Transverse colon (tissue), 4 donors: Measurements from ENCODE around the gene HIVEP3. TPM values are rescaled to one million over a fixed set of nuclear protein-coding genes. Genes with fewer than 3 reads are reported as not detected.

Source experiments
- DNase-seq: peaks from one replicate; pipeline ENCODE4 v3.0.0-alpha.2; 2019
- H3K27ac ChIP-seq, 4 donors: fragments of 200-600 bp; sonication (generic); 2 replicates each; pipeline ENCODE4 v1.5.1; 2016 to 2018; ENCODE audit warnings: inconsistent platforms in 4 of 4
- H3K27me3 ChIP-seq: fragments of 200-600 bp; sonication (generic); 2 replicates; pipeline ENCODE4 v1.5.1; 2017; ENCODE audit warnings: inconsistent platforms
- H3K36me3 ChIP-seq, 4 donors: fragments of 200-600 bp; sonication (generic); 2 replicates each; pipeline ENCODE4 v1.5.1; 2017 to 2019; ENCODE audit warnings: inconsistent platforms in 4 of 4
- H3K4me1 ChIP-seq, 4 donors: fragments of 200-600 bp; sonication (generic); 2 replicates each; pipeline ENCODE4 v1.5.1; 2017 to 2020; ENCODE audit warnings: inconsistent platforms in 4 of 4
- H3K4me3 ChIP-seq, 4 donors: fragments of 200-600 bp; sonication (generic); 1 replicate in 1 of 4; 2 replicates in 3 of 4; pipeline versions ENCODE4 v1.5.1 to v1.6.1; 2017 to 2019; ENCODE audit warnings: inconsistent platforms in 4 of 4
- H3K9me3 ChIP-seq, 2 donors: fragments of 200-600 bp; sonication (generic); 2 replicates each; pipeline ENCODE4 v1.5.1; 2017 to 2019; ENCODE audit warnings: inconsistent platforms in 2 of 2
- CTCF ChIP-seq, 5 experiments: fragments of 200-600 bp in 3 of 5; fragments of 450-650 bp in 2 of 5; sonication (generic) in 3 of 5; IDR thresholded peaks; 1 replicate in 2 of 5; 2 replicates in 3 of 5; pipeline ENCODE4 v1.5.1; 2016 to 2017; ENCODE audit warnings: antibody characterized with exemption in 5 of 5, inconsistent platforms in 3 of 5, mild to moderate bottlenecking in 2 of 5, moderate library complexity in 1 of 5
- EP300 ChIP-seq: sonication (generic); formaldehyde crosslinking; IDR thresholded peaks from one replicate; pipeline ENCODE4 v1.6.1; 2017; ENCODE audit warnings: antibody characterized with exemption, low read depth
- POLR2A ChIP-seq: fragments of 450-650 bp; IDR thresholded peaks from one replicate; pipeline ENCODE4 v1.6.1; 2016; ENCODE audit warnings: antibody characterized with exemption, mild to moderate bottlenecking, moderate library complexity
- POLR2AphosphoS5 ChIP-seq, 3 donors: sonication (generic); formaldehyde crosslinking; IDR thresholded peaks; one replicate each; pipeline ENCODE4 v1.6.1; 2016; ENCODE audit warnings: antibody characterized with exemption in 3 of 3
- WGBS, 2 donors: methylation state at CpG; one replicate each; pipeline ENCODE4 v1.1.5; 2018; ENCODE audit warnings: low coverage in 1 of 2; 5-methylcytosine and 5-hydroxymethylcytosine counted together
- in situ Hi-C, 4 donors: fragments of 200-750 bp; cut with MboI; loops; one replicate each; pipeline versions ENCODE4 v1.15.0 to v1.15.1; 2017; ENCODE audit warnings: low sequenced_read_pairs in 3 of 4, low pct_ligation_motif_present in 1 of 4, low pct_unique_long_range_greater_than_20kb in 1 of 4
- intact Hi-C: fragments of 100-400 bp; cut with DNase I; formaldehyde crosslinking; loops from one replicate; pipeline ENCODE4 v1.15.1; 2023; ENCODE audit warnings: low total_unique reads
- total RNA-seq, 4 donors: library from RNA; depleted of rRNA; stranded (reverse); fragments of >200 nt; gene quantifications; one replicate each; pipeline ENCODE4 v1.1.0, GENCODE V29; 2016

Gene HIVEP3
- 10 to 100 TPM in 1 of 4 donors, 1 to 10 TPM in 3; 3.7 to 15.0 (median 5.2) TPM for total RNA-seq

DNA sequence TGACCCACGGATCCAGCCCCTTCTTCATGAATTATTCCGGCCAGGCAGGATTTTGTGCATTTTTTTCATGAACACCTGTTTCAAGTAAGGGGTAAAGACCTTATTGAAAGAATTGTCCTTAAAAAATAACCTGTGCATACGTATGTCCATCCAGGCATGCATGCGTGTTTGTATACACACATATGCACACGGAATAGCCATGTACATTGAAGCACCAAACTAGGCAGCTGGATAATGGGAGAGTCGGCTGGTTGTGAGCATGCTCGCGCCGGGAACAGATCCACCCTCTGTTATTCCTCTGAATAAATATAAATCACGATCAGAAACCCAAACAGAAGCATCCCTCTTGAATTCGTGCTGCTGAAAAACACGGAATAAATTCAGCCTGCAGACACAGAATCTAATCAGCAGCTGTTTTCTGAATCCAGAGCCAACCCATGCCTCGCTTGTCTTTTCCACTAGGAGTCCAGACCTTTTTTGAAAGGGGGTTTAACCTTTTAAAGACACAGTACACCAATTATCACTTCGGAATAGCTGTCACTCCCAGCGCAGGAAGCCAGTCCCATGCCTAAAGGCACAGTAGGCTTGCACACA, at the start of gene HIVEP3:
Gene HIVEP3, minus strand, starts transcription at position 473 of the 594 bp plus-strand sequence.
- peak within 1 kb of the TSS; percentile 31 to 55 (median 48) for H3K4me3 ChIP-seq
- peak in 3 of 5 experiments; percentile 8 to 36 (median 19) for TF ChIP-seq CTCF (IDR thresholded peaks at IDR 0.05)
- TF ChIP-seq EP300 = no peak
- no peak for TF ChIP-seq POLR2AphosphoS5 (IDR thresholded peaks at IDR 0.05)
- TF ChIP-seq POLR2A = no peak
- no peaks in the 10 kb centered on the region for H3K36me3 ChIP-seq
- H3K27me3 ChIP-seq = no peaks in the 10 kb centered on the region
- in situ Hi-C loops = no loop called here
- no peak for DNase-seq
- peaks cover 14 to 31% (median 24%) of the 10 kb centered on the region in 4 donors for H3K4me1 ChIP-seq
- H3K27ac ChIP-seq = peak within 1 kb of the TSS; percentile 10 to 73 (median 38)
- 7 to 22% methylated on average over 5 to 15 of the region's 15 CpGs for WGBS, 2 donors
- intact Hi-C loops = no loop called here
- H3K9me3 ChIP-seq = no peaks in the 10 kb centered on the region

- no peaks in the 10 kb centered on the region for H3K9me3 ChIP-seq
- in situ Hi-C loops = no loop called here
- WGBS, 2 donors = 80% methylated on average over 1 of the region's 3 CpGs; no CpG with 5 or more reads in 1 of the 2 donors
- no peak overlapping the region for H3K4me3 ChIP-seq
- H3K27me3 ChIP-seq = no peaks in the 10 kb centered on the region
- intact Hi-C loops = no loop called here
- H3K27ac ChIP-seq = no peak overlapping the region
- no peaks in the 10 kb centered on the region for H3K4me1 ChIP-seq
- TF ChIP-seq POLR2A (no peak), CTCF (IDR thresholded peaks at IDR 0.05) (no peak), POLR2AphosphoS5 (IDR thresholded peaks at IDR 0.05) (no peak), EP300 (no peak)
- DNase-seq = no peak
- no peaks in the 10 kb centered on the region for H3K36me3 ChIP-seq
Measured at GRCh38 chr1:41964400-41964799, 45.7 kb upstream of the HIVEP3 start.

- H3K4me3 ChIP-seq = no peak overlapping the region
- intact Hi-C loops = no loop called here
Measured at GRCh38 chr1:41963636-41964035, 44.9 kb upstream of the HIVEP3 start.

More at GRCh38 chr1:41963636-41964035, 44.9 kb upstream of the HIVEP3 start:
- Histone ChIP-seq H3K36me3 (no peaks in the 10 kb centered on the region), H3K27me3 (no peaks in the 10 kb centered on the region), H3K9me3 (no peaks in the 10 kb centered on the region), H3K4me1 (no peaks in the 10 kb centered on the region), H3K27ac (no peak overlapping the region)
- no peak for DNase-seq
- TF ChIP-seq EP300 (no peak), CTCF (IDR thresholded peaks at IDR 0.05) (no peak), POLR2AphosphoS5 (IDR thresholded peaks at IDR 0.05) (no peak), POLR2A (no peak)
- 82 to 88% methylated on average over 5 to 6 of the region's 6 CpGs for WGBS, 2 donors
- in situ Hi-C loops = no loop called here
